Fibroblast of mammary gland (primary cell): ENCODE data around the gene BICC1.

Source experiments
- DNase-seq: peaks from one replicate; pipeline ENCODE4 v3.0.0-alpha.2; 2010; ENCODE audit warnings: low read depth
- H3K4me3 ChIP-seq: 2 replicates; pipeline ENCODE4 v1.5.1; 2011; ENCODE audit warnings: low read depth, mild to moderate bottlenecking, low read length, moderate library complexity; ENCODE audit not compliant: control insufficient read depth
- CTCF ChIP-seq: conservative IDR thresholded peaks from 2 replicates; pipeline ENCODE4 v1.5.1; 2011; ENCODE audit warnings: low read depth, low read length, inconsistent platforms; ENCODE audit not compliant: control insufficient read depth, insufficient read depth

BICC1 gene

GRCh38 chr10:58733436-58733835, 220.8 kb downstream of the BICC1 start:
- TF ChIP-seq CTCF: no peak
- DNase-seq: no peak
- no peak overlapping the region for H3K4me3 ChIP-seq

GRCh38 chr10:58734116-58734515, 221.4 kb downstream of the BICC1 start:
- DNase-seq: peak; percentile 40
- TF ChIP-seq CTCF: peak; percentile 14
- H3K4me3 ChIP-seq: no peak overlapping the region

DNA sequence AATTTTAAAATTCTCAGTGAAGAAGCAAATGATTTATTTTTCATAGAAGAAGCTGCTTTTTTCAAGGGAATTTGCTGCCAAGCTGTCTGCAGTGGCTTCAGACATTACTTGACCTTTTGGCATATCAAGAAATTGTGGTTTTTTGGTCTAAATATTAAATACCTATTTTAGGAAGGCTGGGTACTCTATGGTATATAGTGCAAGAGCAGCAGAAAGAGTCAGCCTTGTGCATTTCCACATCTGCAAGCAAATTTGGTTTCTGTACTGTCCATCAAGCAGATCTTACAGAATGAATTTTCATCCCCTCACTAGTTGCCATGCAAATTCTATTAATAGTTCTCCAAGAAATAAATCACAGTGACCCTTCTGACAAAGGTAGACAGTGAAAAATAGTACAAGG, 222.0 kb downstream of the BICC1 start:
- DNase-seq: no peak
- no peak overlapping the region for H3K4me3 ChIP-seq
- TF ChIP-seq CTCF: no peak

GRCh38 chr10:58735087-58735486, 222.4 kb downstream of the BICC1 start:
- no peak for TF ChIP-seq CTCF
- H3K4me3 ChIP-seq: no peak overlapping the region
- DNase-seq: no peak

- no peak for TF ChIP-seq CTCF
These were observed 228.1 kb downstream of the BICC1 start for GRCh38 chr10:58740620-58741369.

GRCh38 chr10:58741673-58742072, 229.0 kb downstream of the BICC1 start:
- DNase-seq: no peak
- TF ChIP-seq CTCF: no peak
- H3K4me3 ChIP-seq: no peak overlapping the region

More at GRCh38 chr10:58740620-58741369, 228.1 kb downstream of the BICC1 start:
- peak; percentile 65 for DNase-seq
- H3K4me3 ChIP-seq: no peak overlapping the region
